CD4-positive, CD25-positive, alpha-beta regulatory T cell (primary cell): Measurements from ENCODE around the gene NFYA. TPM values are rescaled to one million over a fixed set of nuclear protein-coding genes. Genes with fewer than 3 reads are reported as not detected.

Experiments
- ATAC-seq, 2 donors: fragments of 150-1000 bp; cut with Tn5 transposase; one replicate each; pipeline ENCODE4 v1.10.0; 2021; ENCODE audit warnings: low read depth in 2 of 2, moderate number of reproducible peaks in 2 of 2, moderate library complexity in 1 of 2
- DNase-seq, 3 donors: peaks; one replicate each; pipeline versions ENCODE4 v3.0.0 to v3.0.0-alpha.2; 2012 to 2022; ENCODE audit warnings: mixed read lengths in 1 of 3
- H3K27ac ChIP-seq: one replicate; pipeline ENCODE4 v1.7.0; 2013; ENCODE audit warnings: mild to moderate bottlenecking, low read length; ENCODE audit not compliant: insufficient read depth, poor library complexity, severe bottlenecking
- H3K27me3 ChIP-seq: one replicate; pipeline ENCODE4 v1.7.0; 2013; ENCODE audit warnings: low read length; ENCODE audit not compliant: control insufficient read depth, insufficient read depth
- H3K36me3 ChIP-seq: one replicate; pipeline ENCODE4 v1.7.0; 2013; ENCODE audit warnings: mild to moderate bottlenecking, low read length, moderate library complexity; ENCODE audit not compliant: control insufficient read depth, insufficient read depth
- H3K4me1 ChIP-seq: 2 replicates; pipeline ENCODE4 v1.7.0; 2013; ENCODE audit warnings: mild to moderate bottlenecking, low read length; ENCODE audit not compliant: insufficient read depth, control insufficient read depth, poor library complexity, severe bottlenecking
- H3K4me3 ChIP-seq: one replicate; pipeline ENCODE4 v1.7.0; 2013; ENCODE audit warnings: low read depth, mild to moderate bottlenecking, low read length, moderate library complexity
- H3K9me3 ChIP-seq, 2 experiments: 1 replicate in 1 of 2; 2 replicates in 1 of 2; pipeline ENCODE4 v1.7.0; 2013; ENCODE audit warnings: low read length in 2 of 2, mild to moderate bottlenecking in 1 of 2, moderate library complexity in 1 of 2; ENCODE audit not compliant: control insufficient read depth in 2 of 2
- H3K27ac Mint-ChIP-seq, 3 donors: one replicate each; pipeline ENCODE4 v1.8.0; 2020 to 2022; ENCODE audit warnings: mild to moderate bottlenecking in 3 of 3, mixed read lengths in 3 of 3, moderate library complexity in 2 of 3
- H3K27me3 Mint-ChIP-seq: one replicate; pipeline ENCODE4 v1.8.0; 2022; ENCODE audit warnings: mild to moderate bottlenecking, mixed read lengths
- H3K36me3 Mint-ChIP-seq: one replicate; pipeline ENCODE4 v1.8.0; 2020; ENCODE audit warnings: mixed read lengths
- H3K4me1 Mint-ChIP-seq, 4 donors: one replicate each; pipeline ENCODE4 v1.8.0; 2020 to 2022; ENCODE audit warnings: mixed read lengths in 4 of 4, mild to moderate bottlenecking in 1 of 4
- H3K4me3 Mint-ChIP-seq, 4 donors: one replicate each; pipeline ENCODE4 v1.8.0; 2020 to 2022; ENCODE audit warnings: mild to moderate bottlenecking in 4 of 4, mixed read lengths in 4 of 4, moderate library complexity in 3 of 4
- H3K9me3 Mint-ChIP-seq, 7 donors: one replicate each; pipeline ENCODE4 v1.8.0; 2020 to 2022; ENCODE audit warnings: mixed read lengths in 7 of 7, mild to moderate bottlenecking in 3 of 7, moderate library complexity in 2 of 7
- polyA plus RNA-seq, 4 donors: library from polyadenylated mRNA; unstranded; fragments of 300-500 nt; fragmentation: Illumina TruSeq; gene quantifications; one replicate each; pipeline ENCODE4 v1.2.3, GENCODE V29; 2021
- total RNA-seq: library from RNA; stranded (reverse); gene quantifications from one replicate; pipeline ENCODE4 v1.2.3, GENCODE V29; 2022

Gene NFYA
- total and polyA plus RNA-seq, 5 donors from 2014 or later: 15.9 to 37.9 (median 22.5) TPM

GRCh38 chr6:41125282-41125681, 52.5 kb downstream of the NFYA start:
- peaks cover 9% of the 10 kb centered on the region for H3K36me3 ChIP-seq
- no peak for DNase-seq
- Mint-ChIP-seq H3K36me3 (peaks cover 26% of the 10 kb centered on the region), H3K9me3 (peaks cover 0 to 2% (median 0%) of the 10 kb centered on the region in 7 donors), H3K27ac (peak overlapping the region in 1 of 3 donors; percentile 44), H3K4me1 (no peaks in the 10 kb centered on the region), H3K4me3 (no peak overlapping the region), H3K27me3 (no peaks in the 10 kb centered on the region)
- no peak overlapping the region for H3K4me3 ChIP-seq
- no peaks in the 10 kb centered on the region for H3K27me3 ChIP-seq
- H3K27ac ChIP-seq: no peak overlapping the region
- no peaks in the 10 kb centered on the region for H3K9me3 ChIP-seq
- ATAC-seq: no peak
- H3K4me1 ChIP-seq: no peaks in the 10 kb centered on the region

- Mint-ChIP-seq H3K27me3 (no peaks in the 10 kb centered on the region), H3K36me3 (peaks cover 32% of the 10 kb centered on the region), H3K9me3 (no peaks in the 10 kb centered on the region), H3K4me1 (no peaks in the 10 kb centered on the region), H3K27ac (no peak overlapping the region), H3K4me3 (no peak overlapping the region)
- Histone ChIP-seq H3K4me3 (no peak overlapping the region), H3K4me1 (no peaks in the 10 kb centered on the region), H3K27me3 (no peaks in the 10 kb centered on the region), H3K9me3 (no peaks in the 10 kb centered on the region), H3K27ac (no peak overlapping the region), H3K36me3 (peaks cover 15% of the 10 kb centered on the region)
- DNase-seq (no peak), ATAC-seq (no peak)
Measured at GRCh38 chr6:41132254-41132653, 59.5 kb downstream of the NFYA start.

- no peak for ATAC-seq
- no peaks in the 10 kb centered on the region for H3K9me3 Mint-ChIP-seq
- H3K4me1 Mint-ChIP-seq: no peaks in the 10 kb centered on the region
- H3K4me3 Mint-ChIP-seq: no peak overlapping the region
- H3K4me1 ChIP-seq: no peaks in the 10 kb centered on the region
- DNase-seq: no peak
- peaks cover 40% of the 10 kb centered on the region for H3K36me3 Mint-ChIP-seq
- peaks cover 15% of the 10 kb centered on the region for H3K36me3 ChIP-seq
- H3K27ac Mint-ChIP-seq: no peak overlapping the region
- no peak overlapping the region for H3K27ac ChIP-seq
- no peaks in the 10 kb centered on the region for H3K27me3 Mint-ChIP-seq
- H3K4me3 ChIP-seq: no peak overlapping the region
- no peaks in the 10 kb centered on the region for H3K27me3 ChIP-seq
- no peaks in the 10 kb centered on the region for H3K9me3 ChIP-seq
Measured at GRCh38 chr6:41135062-41135832, 62.5 kb downstream of the NFYA start.

GRCh38 chr6:41136911-41137310, 64.1 kb downstream of the NFYA start:
- Mint-ChIP-seq H3K27ac (no peak overlapping the region), H3K4me3 (no peak overlapping the region), H3K36me3 (peaks cover 38% of the 10 kb centered on the region), H3K27me3 (no peaks in the 10 kb centered on the region), H3K4me1 (no peaks in the 10 kb centered on the region), H3K9me3 (no peaks in the 10 kb centered on the region)
- no peaks in the 10 kb centered on the region for H3K9me3 ChIP-seq
- no peaks in the 10 kb centered on the region for H3K4me1 ChIP-seq
- H3K27me3 ChIP-seq: no peaks in the 10 kb centered on the region
- peaks cover 15% of the 10 kb centered on the region for H3K36me3 ChIP-seq
- no peak overlapping the region for H3K27ac ChIP-seq
- ATAC-seq (no peak), DNase-seq (no peak)
- H3K4me3 ChIP-seq: no peak overlapping the region

- Histone ChIP-seq H3K9me3 (no peaks in the 10 kb centered on the region), H3K4me1 (peaks cover 4% of the 10 kb centered on the region), H3K4me3 (peak overlapping the region; percentile 26), H3K27me3 (no peaks in the 10 kb centered on the region), H3K27ac (no peak overlapping the region), H3K36me3 (no peaks in the 10 kb centered on the region)
- H3K27ac Mint-ChIP-seq: no peak overlapping the region
- H3K4me3 Mint-ChIP-seq: peak overlapping the region in 1 of 4 donors; percentile 48
- no peaks in the 10 kb centered on the region for H3K27me3 Mint-ChIP-seq
- H3K9me3 Mint-ChIP-seq: peaks cover 0 to 1% (median 0%) of the 10 kb centered on the region in 7 donors
- DNase-seq (no peak), ATAC-seq (no peak)
- H3K36me3 Mint-ChIP-seq: peaks cover 28% of the 10 kb centered on the region
- H3K4me1 Mint-ChIP-seq: peaks cover 9 to 16% (median 9%) of the 10 kb centered on the region in 4 donors
Measured at GRCh38 chr6:41147917-41148316, 75.1 kb downstream of the NFYA start.

Other genes starting within 250 kb of the NFYA start
- gene UNC5CL, start 33.8 kb upstream of the NFYA start, total RNA-seq: 4.4 TPM
- gene UNC5CL, start 33.8 kb upstream of the NFYA start, polyA plus RNA-seq: under 1 TPM; 0.11 to 0.68 (median 0.20) TPM
- not detected for gene TSPO2, start 30.5 kb upstream of the NFYA start, total RNA-seq
- gene TSPO2, start 30.5 kb upstream of the NFYA start, polyA plus RNA-seq: not detected
- not detected for gene APOBEC2, start 19.8 kb upstream of the NFYA start, total RNA-seq
- 1 to 10 TPM in 1 of 4 donors, under 1 TPM in 3; 0.67 to 1.1 (median 0.88) TPM for gene APOBEC2, start 19.8 kb upstream of the NFYA start, polyA plus RNA-seq
- 30.3 TPM for gene OARD1, start 618 bp upstream of the NFYA start, total RNA-seq
- gene OARD1, start 618 bp upstream of the NFYA start, polyA plus RNA-seq: 10 to 100 TPM; 38.8 to 58.2 (median 53.6) TPM
- 4.8 TPM for gene TREML1, start 81.4 kb downstream of the NFYA start, total RNA-seq
- not detected for gene TREML1, start 81.4 kb downstream of the NFYA start, polyA plus RNA-seq
- not detected for gene TREM2, start 90.1 kb downstream of the NFYA start, total RNA-seq
- not detected for gene TREM2, start 90.1 kb downstream of the NFYA start, polyA plus RNA-seq
- 1.7 TPM for gene TREML2, start 128.2 kb downstream of the NFYA start, total RNA-seq
- gene TREML2, start 128.2 kb downstream of the NFYA start, polyA plus RNA-seq: 1 to 10 TPM in 3 of 4 donors, under 1 TPM in 1; 0.64 to 1.7 (median 1.4) TPM
- gene TREML4, start 155.4 kb downstream of the NFYA start, total RNA-seq: not detected
- not detected for gene TREML4, start 155.4 kb downstream of the NFYA start, polyA plus RNA-seq
- gene TREM1, start 213.7 kb downstream of the NFYA start, total RNA-seq: not detected
- under 1 TPM in 1 of 4 donors, not detected in 3; 0.54 TPM for gene TREM1, start 213.7 kb downstream of the NFYA start, polyA plus RNA-seq